Fibroblast of skin of abdomen (primary cell): ENCODE measurements around the gene PLCXD1.
"Not testable (repeated sequence)": the region's sequence is repeated elsewhere in the genome, so short reads cannot be mapped to it uniquely, and the experiment has no call there.

Experiments
- DNase-seq: peaks from one replicate; pipeline ENCODE4 v3.0.0-alpha.2; 2013

PLCXD1 gene

DNA sequence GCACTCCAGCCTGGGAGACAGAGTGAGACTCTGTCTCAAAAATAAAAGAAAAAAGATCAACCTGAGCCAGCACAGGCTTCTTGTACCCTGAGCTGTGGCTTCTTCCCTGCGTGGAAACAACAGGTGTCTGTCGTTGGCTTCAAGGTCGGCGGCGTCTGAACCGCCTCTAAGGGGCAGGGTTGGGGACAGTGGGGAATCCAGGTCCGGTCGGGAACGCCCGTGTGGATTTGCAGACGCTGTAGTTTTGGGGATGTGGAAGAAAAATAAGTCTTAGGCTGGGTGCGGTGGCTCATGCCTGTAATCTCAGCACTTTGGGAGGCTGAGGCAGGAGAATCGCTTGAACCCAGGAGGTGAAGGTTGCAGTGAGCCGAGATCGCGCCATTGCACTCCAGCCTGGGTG is 17.2 kb upstream of the PLCXD1 start:
- DNase-seq, result not testable (repeated sequence)

GRCh38 chrX:264634-265455 is 16.3 kb upstream of the PLCXD1 start:
- peak; percentile 12 for DNase-seq

DNA sequence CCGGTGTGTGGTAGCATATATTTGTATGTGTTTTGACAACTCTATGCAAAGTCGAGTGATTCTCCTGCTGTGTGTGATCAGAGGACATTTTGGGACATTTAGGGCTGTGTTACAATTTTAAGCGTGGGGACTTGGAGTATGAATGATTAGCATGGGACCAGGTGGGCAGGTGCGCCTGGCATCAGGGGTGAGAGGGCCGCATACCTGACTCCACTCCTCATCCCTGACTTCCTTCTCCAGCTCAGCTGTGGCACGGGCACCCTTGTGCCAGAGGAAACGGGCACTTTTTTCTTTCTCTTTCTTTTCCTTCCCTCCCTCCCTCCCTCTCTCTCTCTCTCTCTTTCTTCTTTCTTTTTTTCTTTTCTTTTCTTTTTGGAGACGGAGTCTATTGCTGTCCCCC is 15.7 kb upstream of the PLCXD1 start:
- no peak for DNase-seq

DNA sequence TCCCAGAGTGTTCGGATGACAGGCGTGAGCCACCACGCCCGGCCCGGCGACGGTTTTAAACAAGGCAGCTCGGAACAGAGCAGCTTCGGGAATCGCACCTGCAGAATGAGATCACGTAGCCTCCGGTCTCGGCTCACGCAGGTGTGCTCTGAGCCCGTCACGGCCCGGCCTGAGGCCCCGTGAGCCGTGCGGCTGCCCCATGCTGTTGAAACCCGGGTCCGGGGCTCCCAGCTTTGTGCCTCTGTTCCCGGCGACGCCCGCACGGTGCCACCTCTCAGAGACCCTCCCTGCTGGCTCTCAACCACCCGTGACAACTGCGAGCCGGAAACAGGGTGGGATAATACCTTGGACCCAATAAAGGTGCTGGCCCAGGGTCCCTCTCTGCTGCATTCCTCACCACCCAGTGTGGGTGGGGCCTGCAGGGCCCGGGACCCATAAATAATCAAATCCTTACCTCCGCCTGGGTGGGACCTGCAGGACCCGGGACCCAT is 13.4 kb upstream of the PLCXD1 start:
- no peak for DNase-seq

- no peak for DNase-seq
Observed at GRCh38 chrX:270848-271367, 10.3 kb upstream of the PLCXD1 start.

DNA sequence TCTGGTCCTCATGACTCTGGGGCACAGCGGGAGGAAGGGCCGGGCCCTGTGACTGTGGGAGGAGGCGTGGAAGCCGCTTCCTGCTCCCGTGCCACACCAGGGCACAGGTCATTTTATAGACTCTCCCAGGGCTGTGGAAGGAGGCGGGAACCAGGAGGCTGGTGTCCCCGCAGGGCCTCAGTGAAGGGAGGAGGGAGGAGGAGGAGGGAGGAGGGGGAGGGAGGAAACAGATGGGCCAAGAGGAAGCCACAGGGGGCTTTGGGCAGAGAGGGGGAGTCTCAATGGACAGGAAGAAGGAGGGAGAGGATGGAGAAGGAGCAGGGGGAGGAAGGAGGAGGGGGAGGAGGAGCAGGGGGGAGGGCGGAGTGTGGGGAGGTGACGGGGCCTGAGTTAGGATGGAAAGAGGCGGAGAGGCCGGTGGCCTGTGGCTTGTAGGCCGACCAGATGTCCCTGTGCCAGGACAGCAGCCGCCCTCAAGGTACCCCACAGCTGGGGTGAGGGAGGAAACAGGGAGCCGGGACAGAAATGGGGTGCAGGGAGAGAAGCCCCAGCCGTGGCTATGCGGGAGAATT is 6.2 kb upstream of the PLCXD1 start:
- DNase-seq, result peak; percentile 53

- no peak for DNase-seq
Observed at GRCh38 chrX:275476-275966, 5.7 kb upstream of the PLCXD1 start.

DNA sequence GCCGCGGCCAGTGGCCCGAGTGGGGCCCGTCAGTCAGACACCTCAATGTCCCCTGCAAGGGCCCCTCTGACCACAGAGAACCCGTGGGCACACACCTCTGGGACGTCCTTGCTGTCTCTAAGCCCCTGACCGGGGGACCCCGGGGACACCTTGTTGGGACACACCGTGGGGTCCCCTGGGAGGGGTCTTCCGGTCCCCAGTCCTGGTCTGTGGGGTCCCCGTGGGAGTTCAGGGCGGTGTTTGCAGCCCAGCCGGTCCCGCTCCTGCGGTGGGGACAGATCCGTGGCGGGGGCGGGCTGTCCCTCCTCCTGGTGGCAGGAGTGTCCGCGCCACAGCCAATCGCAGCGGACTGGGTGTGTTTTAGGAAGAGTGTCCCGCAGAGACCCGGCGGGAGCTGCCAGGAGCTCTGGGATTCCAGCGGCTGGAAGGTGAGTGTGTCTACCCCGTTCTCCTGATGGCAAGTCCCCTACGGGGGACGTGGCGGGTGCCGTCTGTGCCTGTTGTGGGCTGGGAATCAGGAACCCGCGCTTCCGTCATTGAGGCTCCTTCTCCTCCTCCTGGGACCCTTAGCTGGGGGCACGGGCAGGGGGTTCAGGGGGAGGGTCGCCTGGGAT is 5.1 kb upstream of the PLCXD1 start:
- DNase-seq, result peak; percentile 53

- DNase-seq, result peak; percentile 61
Observed at GRCh38 chrX:276581-277201, 4.5 kb upstream of the PLCXD1 start.

- DNase-seq, result peak; percentile 31
Observed at GRCh38 chrX:279757-280604, 1.2 kb upstream of the PLCXD1 start.

DNA sequence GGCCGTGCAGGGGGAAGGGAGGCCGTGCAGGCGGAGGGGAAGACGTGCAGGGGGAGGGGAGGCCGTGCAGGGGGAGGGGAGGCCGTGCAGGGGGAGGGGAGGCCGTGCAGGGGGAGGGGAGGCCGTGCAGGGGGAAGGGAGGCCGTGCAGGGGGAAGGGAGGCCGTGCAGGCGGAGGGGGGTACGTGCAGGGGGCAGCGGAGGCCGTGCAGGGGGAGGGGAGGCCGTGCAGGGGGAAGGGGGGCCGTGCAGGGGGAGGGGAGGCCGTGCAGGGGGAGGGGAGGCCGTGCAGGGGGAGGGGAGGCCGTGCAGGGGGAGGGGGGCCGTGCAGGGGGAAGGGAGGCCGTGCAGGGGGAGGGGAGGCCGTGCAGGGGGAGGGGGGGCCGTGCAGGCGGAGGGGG is 459 bp upstream of the PLCXD1 start:
- not testable (repeated sequence) for DNase-seq

GRCh38 chrX:282000-282681 is 960 bp downstream of the PLCXD1 start:
- not testable (repeated sequence) for DNase-seq

- peak; percentile 88 for DNase-seq
Observed at GRCh38 chrX:283115-283845, 2.1 kb downstream of the PLCXD1 start.

GRCh38 chrX:285076-285677 is 4.0 kb downstream of the PLCXD1 start:
- no peak for DNase-seq

GRCh38 chrX:287670-288069 is 6.5 kb downstream of the PLCXD1 start:
- no peak for DNase-seq

- DNase-seq, result no peak
Observed at GRCh38 chrX:288561-288991, 7.4 kb downstream of the PLCXD1 start.

DNA sequence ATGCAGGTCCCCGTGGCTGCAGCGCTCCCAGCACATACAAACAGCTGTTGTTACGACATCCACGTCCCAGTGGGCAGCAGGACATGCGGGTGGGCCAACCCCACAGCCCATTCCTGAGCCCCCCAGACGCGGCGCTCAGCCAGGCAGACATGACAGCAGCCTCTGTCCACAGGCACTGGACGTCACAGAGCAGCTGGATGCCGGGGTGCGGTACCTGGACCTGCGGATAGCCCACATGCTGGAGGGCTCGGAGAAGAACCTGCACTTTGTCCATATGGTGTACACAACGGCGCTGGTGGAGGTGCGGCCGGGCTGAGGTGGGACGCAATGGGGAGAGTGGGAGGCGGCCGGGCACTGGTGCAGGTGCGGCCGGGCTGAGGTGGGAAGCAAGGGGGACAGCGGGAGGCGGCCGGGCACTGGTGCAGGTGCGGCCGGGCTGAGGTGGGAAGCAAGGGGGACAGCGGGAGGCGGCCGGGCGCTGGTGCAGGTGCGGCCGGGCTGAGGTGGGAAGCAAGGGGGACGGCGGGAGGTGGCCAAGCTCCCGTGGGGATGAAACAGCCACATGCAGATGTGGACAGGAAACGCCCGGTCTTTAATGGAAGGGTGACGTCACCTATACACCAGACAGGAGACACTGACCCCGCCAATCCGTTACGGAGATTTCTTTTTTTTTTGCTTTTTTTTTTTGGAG is 9.4 kb downstream of the PLCXD1 start:
- DNase-seq, result no peak

DNA sequence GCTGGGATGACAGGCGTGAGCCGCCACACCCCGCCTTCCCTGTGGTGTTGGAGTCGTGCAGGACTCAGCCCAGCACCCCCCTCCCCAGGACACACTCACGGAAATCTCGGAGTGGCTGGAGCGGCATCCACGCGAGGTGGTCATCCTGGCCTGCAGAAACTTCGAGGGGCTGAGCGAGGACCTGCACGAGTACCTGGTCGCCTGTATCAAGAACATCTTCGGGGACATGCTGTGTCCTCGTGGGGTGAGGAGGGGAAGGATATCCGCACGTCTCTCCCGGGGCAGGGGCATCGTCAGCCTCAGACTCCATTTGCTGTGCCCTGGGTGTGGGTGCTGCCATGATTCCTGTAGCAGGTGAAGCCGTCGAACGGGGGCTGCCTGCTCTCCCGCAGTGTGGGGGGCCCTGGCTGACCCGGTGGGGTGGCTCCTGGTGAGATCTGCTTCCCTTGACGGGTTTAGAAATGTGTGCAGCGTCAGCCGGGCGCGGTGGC is 10.3 kb downstream of the PLCXD1 start:
- no peak for DNase-seq
